ENCODE measurements around the gene CAMKMT. TPM values are rescaled to one million over a fixed set of nuclear protein-coding genes. Genes with fewer than 3 reads are reported as not detected.

Gene CAMKMT
- total RNA-seq, 2 donors from 2014 or later, result 10.7 to 11.6 TPM

GRCh38 chr2:44671916-44672315, 310.2 kb downstream of the CAMKMT start:
- H3K9me3 ChIP-seq, result no peaks in the 10 kb centered on the region

GRCh38 chr2:44672431-44672830, 310.7 kb downstream of the CAMKMT start:
- Histone ChIP-seq H3K4me3 (no peak overlapping the region), H3K9me3 (no peaks in the 10 kb centered on the region), H3K27me3 (no peaks in the 10 kb centered on the region), H3K4me1 (no peaks in the 10 kb centered on the region), H3K36me3 (no peaks in the 10 kb centered on the region), H3K27ac (no peak overlapping the region), H3K9ac (ENCODE audit: low read depth in 2 of 2, low read length in 2 of 2) (no peak overlapping the region)
- intact Hi-C loops (cut with DNase I), result no loop called here
- TF ChIP-seq CTCF (IDR thresholded peaks at IDR 0.05), result no peak
- DNase-seq, result no peak

More at GRCh38 chr2:44671916-44672315, 310.2 kb downstream of the CAMKMT start:
- no peaks in the 10 kb centered on the region for H3K4me1 ChIP-seq
- no peak for DNase-seq
- H3K36me3 ChIP-seq, result no peaks in the 10 kb centered on the region
- no peaks in the 10 kb centered on the region for H3K27me3 ChIP-seq
- no peak for TF ChIP-seq CTCF (IDR thresholded peaks at IDR 0.05)
- intact Hi-C loops (cut with DNase I), result no loop called here
- H3K9ac ChIP-seq (ENCODE audit: low read depth in 2 of 2, low read length in 2 of 2), result no peak overlapping the region
- H3K4me3 ChIP-seq, result no peak overlapping the region
- no peak overlapping the region for H3K27ac ChIP-seq

- Histone ChIP-seq H3K4me3 (no peak overlapping the region), H3K36me3 (no peaks in the 10 kb centered on the region), H3K27me3 (no peaks in the 10 kb centered on the region), H3K9me3 (no peaks in the 10 kb centered on the region), H3K27ac (no peak overlapping the region), H3K4me1 (no peaks in the 10 kb centered on the region), H3K9ac (ENCODE audit: low read depth in 2 of 2, low read length in 2 of 2) (no peak overlapping the region)
- no peak for TF ChIP-seq CTCF (IDR thresholded peaks at IDR 0.05)
- no peak for DNase-seq
- intact Hi-C loops (cut with DNase I), result no loop called here
Observed at GRCh38 chr2:44674473-44675284, 312.9 kb downstream of the CAMKMT start.

- no peak overlapping the region for H3K9ac ChIP-seq (ENCODE audit: low read depth in 2 of 2, low read length in 2 of 2)
- no peaks in the 10 kb centered on the region for H3K36me3 ChIP-seq
- no peaks in the 10 kb centered on the region for H3K9me3 ChIP-seq
- no peaks in the 10 kb centered on the region for H3K4me1 ChIP-seq
- intact Hi-C loops (cut with DNase I), result no loop called here
- no peak for TF ChIP-seq CTCF (IDR thresholded peaks at IDR 0.05)
- H3K27me3 ChIP-seq, result no peaks in the 10 kb centered on the region
- DNase-seq, result no peak
- no peak overlapping the region for H3K4me3 ChIP-seq
- no peak overlapping the region for H3K27ac ChIP-seq
Observed at GRCh38 chr2:44676379-44676778, 314.6 kb downstream of the CAMKMT start.

- DNase-seq, result no peak
Observed at GRCh38 chr2:44679584-44679983, 317.8 kb downstream of the CAMKMT start.

More at GRCh38 chr2:44679584-44679983, 317.8 kb downstream of the CAMKMT start:
- Histone ChIP-seq H3K36me3 (no peaks in the 10 kb centered on the region), H3K4me1 (no peaks in the 10 kb centered on the region), H3K4me3 (no peak overlapping the region), H3K9me3 (no peaks in the 10 kb centered on the region), H3K27me3 (no peaks in the 10 kb centered on the region), H3K9ac (ENCODE audit: low read depth in 2 of 2, low read length in 2 of 2) (no peak overlapping the region), H3K27ac (no peak overlapping the region)
- intact Hi-C loops (cut with DNase I), result no loop called here
- no peak for TF ChIP-seq CTCF (IDR thresholded peaks at IDR 0.05)

All from colonic mucosa (tissue), 4 donors.